HEK293 (cell line): ENCODE results near the gene RELCH.

Experiments used
- ZBTB1 ChIP-seq: fragments of 450-650 bp; formaldehyde crosslinking; IDR thresholded peaks from 2 replicates; pipeline ENCODE4 v1.5.1; 2016; ENCODE audit warnings: missing biosample characterization, missing genetic modification characterization
- ZBTB21 ChIP-seq: fragments of 450-650 bp; formaldehyde crosslinking; IDR thresholded peaks from 2 replicates; pipeline ENCODE4 v1.5.1; 2017; ENCODE audit warnings: missing biosample characterization, missing genetic modification characterization
- ZNF24 ChIP-seq: fragments of 450-650 bp; formaldehyde crosslinking; IDR thresholded peaks from 2 replicates; pipeline ENCODE4 v1.5.1; 2016; ENCODE audit warnings: missing biosample characterization, missing genetic modification characterization
- ZNF510 ChIP-seq: fragments of 450-650 bp; formaldehyde crosslinking; IDR thresholded peaks from 2 replicates; pipeline ENCODE4 v1.5.1; 2018; ENCODE audit warnings: mild to moderate bottlenecking, missing genetic modification characterization, missing biosample characterization; ENCODE audit not compliant: insufficient replicate concordance
- TF ChIP-seq, protein P1 (sequence below): fragments of 450-650 bp; formaldehyde crosslinking; IDR thresholded peaks from 2 replicates; pipeline ENCODE4 v1.5.1; 2016; ENCODE audit warnings: missing biosample characterization, missing genetic modification characterization
- TF ChIP-seq, protein P2 (sequence below): fragments of 450-650 bp; formaldehyde crosslinking; IDR thresholded peaks from 2 replicates; pipeline ENCODE4 v1.5.1; 2016; ENCODE audit warnings: missing biosample characterization, missing genetic modification characterization
- TF ChIP-seq, protein P3 (sequence below): fragments of 450-650 bp; formaldehyde crosslinking; IDR thresholded peaks from 2 replicates; pipeline ENCODE4 v1.5.1; 2017; ENCODE audit warnings: missing biosample characterization, missing genetic modification characterization
- TF ChIP-seq, protein P4 (sequence below): fragments of 450-650 bp; formaldehyde crosslinking; IDR thresholded peaks from 2 replicates; pipeline ENCODE4 v1.5.1; 2016; ENCODE audit warnings: missing biosample characterization, missing genetic modification characterization

DNA sequence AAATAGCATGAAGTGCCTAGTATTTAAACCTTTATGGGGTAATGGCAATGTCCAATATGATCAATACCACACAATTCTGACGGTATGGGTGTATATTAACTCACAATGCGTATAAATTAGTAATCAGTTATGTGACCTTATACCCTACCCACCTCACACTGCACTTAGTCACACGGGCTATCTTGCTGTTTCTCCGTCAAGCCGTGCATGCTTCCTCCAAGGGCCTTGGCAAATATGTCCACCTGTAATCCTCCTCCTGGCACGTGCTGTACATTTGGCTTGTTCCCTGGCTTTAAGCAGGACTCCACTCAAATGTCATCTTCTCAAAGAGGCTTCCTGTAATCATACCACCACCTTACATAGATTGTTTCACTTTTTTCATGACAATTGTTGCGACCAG lies 150.3 kb downstream of the RELCH start:
- TF ChIP-seq ZBTB1 (tag by site-specific recombination) (no peak), ZBTB21 (tag by site-specific recombination) (no peak), ZNF24 (no peak), ZNF510 (tag by site-specific recombination) (no peak)
- TF ChIP-seq, protein P1, sequence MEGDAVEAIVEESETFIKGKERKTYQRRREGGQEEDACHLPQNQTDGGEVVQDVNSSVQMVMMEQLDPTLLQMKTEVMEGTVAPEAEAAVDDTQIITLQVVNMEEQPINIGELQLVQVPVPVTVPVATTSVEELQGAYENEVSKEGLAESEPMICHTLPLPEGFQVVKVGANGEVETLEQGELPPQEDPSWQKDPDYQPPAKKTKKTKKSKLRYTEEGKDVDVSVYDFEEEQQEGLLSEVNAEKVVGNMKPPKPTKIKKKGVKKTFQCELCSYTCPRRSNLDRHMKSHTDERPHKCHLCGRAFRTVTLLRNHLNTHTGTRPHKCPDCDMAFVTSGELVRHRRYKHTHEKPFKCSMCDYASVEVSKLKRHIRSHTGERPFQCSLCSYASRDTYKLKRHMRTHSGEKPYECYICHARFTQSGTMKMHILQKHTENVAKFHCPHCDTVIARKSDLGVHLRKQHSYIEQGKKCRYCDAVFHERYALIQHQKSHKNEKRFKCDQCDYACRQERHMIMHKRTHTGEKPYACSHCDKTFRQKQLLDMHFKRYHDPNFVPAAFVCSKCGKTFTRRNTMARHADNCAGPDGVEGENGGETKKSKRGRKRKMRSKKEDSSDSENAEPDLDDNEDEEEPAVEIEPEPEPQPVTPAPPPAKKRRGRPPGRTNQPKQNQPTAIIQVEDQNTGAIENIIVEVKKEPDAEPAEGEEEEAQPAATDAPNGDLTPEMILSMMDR (tag by site-specific recombination), result no peak
- TF ChIP-seq, protein P2, sequence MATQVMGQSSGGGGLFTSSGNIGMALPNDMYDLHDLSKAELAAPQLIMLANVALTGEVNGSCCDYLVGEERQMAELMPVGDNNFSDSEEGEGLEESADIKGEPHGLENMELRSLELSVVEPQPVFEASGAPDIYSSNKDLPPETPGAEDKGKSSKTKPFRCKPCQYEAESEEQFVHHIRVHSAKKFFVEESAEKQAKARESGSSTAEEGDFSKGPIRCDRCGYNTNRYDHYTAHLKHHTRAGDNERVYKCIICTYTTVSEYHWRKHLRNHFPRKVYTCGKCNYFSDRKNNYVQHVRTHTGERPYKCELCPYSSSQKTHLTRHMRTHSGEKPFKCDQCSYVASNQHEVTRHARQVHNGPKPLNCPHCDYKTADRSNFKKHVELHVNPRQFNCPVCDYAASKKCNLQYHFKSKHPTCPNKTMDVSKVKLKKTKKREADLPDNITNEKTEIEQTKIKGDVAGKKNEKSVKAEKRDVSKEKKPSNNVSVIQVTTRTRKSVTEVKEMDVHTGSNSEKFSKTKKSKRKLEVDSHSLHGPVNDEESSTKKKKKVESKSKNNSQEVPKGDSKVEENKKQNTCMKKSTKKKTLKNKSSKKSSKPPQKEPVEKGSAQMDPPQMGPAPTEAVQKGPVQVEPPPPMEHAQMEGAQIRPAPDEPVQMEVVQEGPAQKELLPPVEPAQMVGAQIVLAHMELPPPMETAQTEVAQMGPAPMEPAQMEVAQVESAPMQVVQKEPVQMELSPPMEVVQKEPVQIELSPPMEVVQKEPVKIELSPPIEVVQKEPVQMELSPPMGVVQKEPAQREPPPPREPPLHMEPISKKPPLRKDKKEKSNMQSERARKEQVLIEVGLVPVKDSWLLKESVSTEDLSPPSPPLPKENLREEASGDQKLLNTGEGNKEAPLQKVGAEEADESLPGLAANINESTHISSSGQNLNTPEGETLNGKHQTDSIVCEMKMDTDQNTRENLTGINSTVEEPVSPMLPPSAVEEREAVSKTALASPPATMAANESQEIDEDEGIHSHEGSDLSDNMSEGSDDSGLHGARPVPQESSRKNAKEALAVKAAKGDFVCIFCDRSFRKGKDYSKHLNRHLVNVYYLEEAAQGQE (tag by site-specific recombination), result no peak
- TF ChIP-seq, protein P3, sequence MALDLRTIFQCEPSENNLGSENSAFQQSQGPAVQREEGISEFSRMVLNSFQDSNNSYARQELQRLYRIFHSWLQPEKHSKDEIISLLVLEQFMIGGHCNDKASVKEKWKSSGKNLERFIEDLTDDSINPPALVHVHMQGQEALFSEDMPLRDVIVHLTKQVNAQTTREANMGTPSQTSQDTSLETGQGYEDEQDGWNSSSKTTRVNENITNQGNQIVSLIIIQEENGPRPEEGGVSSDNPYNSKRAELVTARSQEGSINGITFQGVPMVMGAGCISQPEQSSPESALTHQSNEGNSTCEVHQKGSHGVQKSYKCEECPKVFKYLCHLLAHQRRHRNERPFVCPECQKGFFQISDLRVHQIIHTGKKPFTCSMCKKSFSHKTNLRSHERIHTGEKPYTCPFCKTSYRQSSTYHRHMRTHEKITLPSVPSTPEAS (tag by site-specific recombination), result no peak
- TF ChIP-seq, protein P4, sequence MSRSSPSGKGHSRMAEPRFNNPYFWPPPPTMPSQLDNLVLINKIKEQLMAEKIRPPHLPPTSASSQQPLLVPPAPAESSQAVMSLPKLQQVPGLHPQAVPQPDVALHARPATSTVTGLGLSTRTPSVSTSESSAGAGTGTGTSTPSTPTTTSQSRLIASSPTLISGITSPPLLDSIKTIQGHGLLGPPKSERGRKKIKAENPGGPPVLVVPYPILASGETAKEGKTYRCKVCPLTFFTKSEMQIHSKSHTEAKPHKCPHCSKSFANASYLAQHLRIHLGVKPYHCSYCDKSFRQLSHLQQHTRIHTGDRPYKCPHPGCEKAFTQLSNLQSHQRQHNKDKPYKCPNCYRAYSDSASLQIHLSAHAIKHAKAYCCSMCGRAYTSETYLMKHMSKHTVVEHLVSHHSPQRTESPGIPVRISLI (tag by site-specific recombination), result no peak
